SJSA1 (cell line): Measurements from ENCODE around the gene PIK3R2. TPM values are rescaled to one million over a fixed set of nuclear protein-coding genes. Genes with fewer than 3 reads are reported as not detected.

Experiments
- DNase-seq, 2 experiments: peaks; one replicate each; pipeline ENCODE4 v3.0.0-alpha.2; 2015 to 2020; ENCODE audit warnings: low spot score in 2 of 2, low read depth in 1 of 2
- H3K27ac ChIP-seq: fragments of 250-450 bp; sonication (Bioruptor Pico); 2 replicates; pipeline ENCODE4 v1.5.1; 2020; ENCODE audit warnings: mild to moderate bottlenecking, moderate library complexity
- H3K27me3 ChIP-seq: fragments of 250-450 bp; sonication (Bioruptor Pico); replicated peaks from 2 replicates; pipeline ENCODE4 v1.5.1; 2020; ENCODE audit warnings: mild to moderate bottlenecking, moderate library complexity
- H3K36me3 ChIP-seq: fragments of 250-450 bp; sonication (Bioruptor Pico); 2 replicates; pipeline ENCODE4 v1.5.1; 2020; ENCODE audit warnings: mild to moderate bottlenecking
- H3K4me1 ChIP-seq: fragments of 250-450 bp; sonication (Bioruptor Pico); replicated peaks from 2 replicates; pipeline ENCODE4 v1.6.1; 2021; ENCODE audit warnings: mild to moderate bottlenecking
- H3K4me3 ChIP-seq: fragments of 250-450 bp; sonication (Bioruptor Pico); 2 replicates; pipeline ENCODE4 v1.5.1; 2020; ENCODE audit warnings: mild to moderate bottlenecking
- H3K9me3 ChIP-seq: fragments of 250-450 bp; sonication (Bioruptor Pico); replicated peaks from 2 replicates; pipeline ENCODE4 v1.5.1; 2020; ENCODE audit warnings: mild to moderate bottlenecking
- total RNA-seq: library from RNA; depleted of rRNA; stranded (reverse); fragments of >200 nt; shearing (Covaris generic); gene quantifications from 2 replicates; pipeline ENCODE4 v1.2.3, GENCODE V29; 2014

Gene PIK3R2
- total RNA-seq, 1 experiment from 2014 or later: 35.0 TPM

DNA sequence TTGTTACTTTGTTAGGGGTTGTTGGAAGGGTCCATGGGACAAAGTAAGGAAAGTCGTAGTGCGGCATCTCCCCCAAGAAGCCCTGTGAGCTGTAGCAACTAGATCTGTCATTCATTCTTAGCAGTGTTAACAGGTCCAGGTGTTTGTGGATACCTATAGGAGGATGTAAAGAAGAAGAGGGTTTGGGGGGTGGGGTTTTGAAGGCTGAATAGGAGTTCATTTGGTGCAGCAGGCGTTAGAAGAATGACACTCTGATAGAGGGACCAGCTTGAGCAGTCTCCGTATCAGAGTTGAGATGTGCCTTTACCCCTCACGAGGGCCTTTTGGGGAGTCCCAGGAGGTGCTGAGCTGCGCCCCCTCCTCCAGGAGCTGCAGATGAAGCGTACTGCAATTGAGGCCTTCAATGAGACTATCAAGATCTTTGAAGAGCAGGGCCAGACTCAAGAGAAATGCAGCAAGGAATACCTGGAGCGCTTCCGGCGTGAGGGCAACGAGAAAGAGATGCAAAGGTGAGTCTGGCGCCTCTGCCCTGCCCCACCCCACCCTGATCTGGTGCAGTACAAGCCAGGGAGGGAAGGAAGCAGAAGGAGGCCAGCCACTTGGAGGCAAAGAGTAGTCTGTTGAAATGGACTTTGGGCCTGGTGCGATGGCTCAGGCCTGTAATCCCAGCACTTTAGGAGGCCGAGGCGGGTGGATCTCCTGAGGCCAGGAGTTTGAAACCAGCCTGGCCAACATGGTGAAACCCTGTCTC is 13.0 kb downstream of the PIK3R2 start:
- Histone ChIP-seq H3K4me1 (peaks cover 3% of the 10 kb centered on the region), H3K36me3 (peaks cover 61% of the 10 kb centered on the region)
- DNase-seq: no peak

GRCh38 chr19:18167011-18167410 is 14.0 kb downstream of the PIK3R2 start:
- no peak for DNase-seq

More for the DNA sequence above, 13.0 kb downstream of the PIK3R2 start:
- no peak overlapping the region for H3K27ac ChIP-seq
- no peaks in the 10 kb centered on the region for H3K9me3 ChIP-seq
- H3K4me3 ChIP-seq: no peak overlapping the region
- H3K27me3 ChIP-seq: no peaks in the 10 kb centered on the region

GRCh38 chr19:18167975-18168645 is 15.1 kb downstream of the PIK3R2 start:
- peak in 1 of 2 experiments; percentile 35 for DNase-seq
- no peak overlapping the region for H3K4me3 ChIP-seq
- H3K4me1 ChIP-seq: no peaks in the 10 kb centered on the region
- H3K27me3 ChIP-seq: no peaks in the 10 kb centered on the region
- H3K27ac ChIP-seq: no peak overlapping the region
- H3K36me3 ChIP-seq: peaks cover 47% of the 10 kb centered on the region
- no peaks in the 10 kb centered on the region for H3K9me3 ChIP-seq

More at GRCh38 chr19:18167011-18167410, 14.0 kb downstream of the PIK3R2 start:
- no peaks in the 10 kb centered on the region for H3K4me1 ChIP-seq
- H3K27me3 ChIP-seq: no peaks in the 10 kb centered on the region
- no peaks in the 10 kb centered on the region for H3K9me3 ChIP-seq
- peaks cover 55% of the 10 kb centered on the region for H3K36me3 ChIP-seq
- no peak overlapping the region for H3K27ac ChIP-seq
- H3K4me3 ChIP-seq: no peak overlapping the region

DNA sequence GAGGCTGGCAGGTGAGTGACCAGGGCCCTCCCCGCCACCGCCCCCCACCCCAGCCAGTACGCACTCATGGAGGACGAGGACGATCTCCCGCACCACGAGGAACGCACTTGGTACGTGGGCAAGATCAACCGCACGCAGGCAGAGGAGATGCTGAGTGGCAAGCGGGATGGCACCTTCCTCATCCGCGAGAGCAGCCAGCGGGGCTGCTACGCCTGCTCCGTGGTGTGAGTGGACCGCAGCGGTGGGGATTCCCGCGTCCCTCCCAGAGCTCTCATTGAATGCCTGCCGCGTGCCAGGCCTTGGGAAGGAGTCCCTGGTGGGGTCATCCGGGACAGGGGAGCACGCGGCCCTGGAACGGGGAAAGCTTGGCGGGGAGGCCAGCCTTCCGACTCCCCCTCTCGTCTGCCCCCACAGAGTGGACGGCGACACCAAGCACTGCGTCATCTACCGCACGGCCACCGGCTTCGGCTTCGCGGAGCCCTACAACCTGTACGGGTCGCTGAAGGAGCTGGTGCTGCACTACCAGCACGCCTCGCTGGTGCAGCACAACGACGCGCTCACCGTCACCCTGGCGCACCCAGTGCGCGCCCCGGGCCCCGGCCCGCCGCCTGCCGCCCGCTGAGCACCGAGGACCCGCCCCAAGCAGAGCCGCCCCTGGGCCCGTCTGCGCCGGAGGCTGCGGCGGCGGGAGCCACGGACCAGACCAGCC is 15.9 kb downstream of the PIK3R2 start:
- H3K4me3 ChIP-seq: no peak overlapping the region
- no peaks in the 10 kb centered on the region for H3K27me3 ChIP-seq
- no peak for DNase-seq
- no peaks in the 10 kb centered on the region for H3K9me3 ChIP-seq
- peaks cover 40% of the 10 kb centered on the region for H3K36me3 ChIP-seq
- no peak overlapping the region for H3K27ac ChIP-seq
- H3K4me1 ChIP-seq: peaks cover 6% of the 10 kb centered on the region; the same call in 1 of the 2 replicates

GRCh38 chr19:18170714-18171255 is 17.8 kb downstream of the PIK3R2 start:
- Histone ChIP-seq H3K36me3 (peaks cover 31% of the 10 kb centered on the region), H3K4me1 (peaks cover 12% of the 10 kb centered on the region), H3K27ac (no peak overlapping the region), H3K4me3 (no peak overlapping the region), H3K27me3 (no peaks in the 10 kb centered on the region), H3K9me3 (no peaks in the 10 kb centered on the region)
- no peak for DNase-seq

GRCh38 chr19:18171605-18172327 is 18.8 kb downstream of the PIK3R2 start:
- H3K27ac ChIP-seq: no peak overlapping the region
- no peaks in the 10 kb centered on the region for H3K9me3 ChIP-seq
- H3K27me3 ChIP-seq: no peaks in the 10 kb centered on the region
- H3K4me1 ChIP-seq: peaks cover 12% of the 10 kb centered on the region
- no peak for DNase-seq
- H3K36me3 ChIP-seq: peaks cover 23% of the 10 kb centered on the region
- no peak overlapping the region for H3K4me3 ChIP-seq

- H3K36me3 ChIP-seq: peaks cover 19% of the 10 kb centered on the region
- no peak overlapping the region for H3K27ac ChIP-seq
- no peak overlapping the region for H3K4me3 ChIP-seq
- no peaks in the 10 kb centered on the region for H3K27me3 ChIP-seq
- peaks cover 12% of the 10 kb centered on the region for H3K4me1 ChIP-seq
- H3K9me3 ChIP-seq: no peaks in the 10 kb centered on the region
- no peak for DNase-seq
Observed at GRCh38 chr19:18172331-18173053, 19.5 kb downstream of the PIK3R2 start.

GRCh38 chr19:18173054-18173571 is 20.1 kb downstream of the PIK3R2 start:
- H3K27me3 ChIP-seq: no peaks in the 10 kb centered on the region
- no peak overlapping the region for H3K4me3 ChIP-seq
- no peak for DNase-seq
- no peaks in the 10 kb centered on the region for H3K9me3 ChIP-seq
- H3K36me3 ChIP-seq: peaks cover 13% of the 10 kb centered on the region
- peaks cover 12% of the 10 kb centered on the region for H3K4me1 ChIP-seq
- no peak overlapping the region for H3K27ac ChIP-seq

DNA sequence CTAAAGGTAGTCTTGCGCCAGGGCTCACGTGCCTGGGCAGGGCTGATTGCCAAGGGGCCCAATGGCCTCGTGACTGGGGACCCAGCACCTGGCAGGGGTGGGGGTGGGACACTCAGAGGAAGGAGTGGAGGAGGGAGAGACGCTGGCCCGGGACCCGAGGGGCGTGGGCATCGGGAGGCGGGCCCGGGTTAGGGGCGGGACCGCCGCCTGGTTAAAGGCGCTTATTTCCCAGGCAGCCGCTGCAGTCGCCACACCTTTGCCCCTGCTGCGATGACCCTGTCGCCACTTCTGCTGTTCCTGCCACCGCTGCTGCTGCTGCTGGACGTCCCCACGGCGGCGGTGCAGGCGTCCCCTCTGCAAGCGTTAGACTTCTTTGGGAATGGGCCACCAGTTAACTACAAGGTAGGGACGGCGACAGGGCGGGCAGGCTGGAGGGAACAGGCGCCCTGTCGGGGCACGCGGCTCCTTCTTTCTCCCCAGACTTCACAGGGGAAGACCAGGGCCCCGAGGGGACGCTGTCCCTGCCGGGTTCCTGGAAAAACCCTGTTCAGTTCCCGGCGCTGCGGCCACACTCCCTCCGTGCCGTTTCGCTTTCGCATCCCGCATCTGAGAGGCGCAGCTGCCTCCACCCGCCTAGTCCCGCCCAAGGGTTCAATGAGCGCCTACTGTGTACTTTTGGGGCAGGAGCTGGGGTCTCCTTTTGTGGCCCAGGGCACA is 20.8 kb downstream of the PIK3R2 start, which contains the start of gene IFI30:
Gene IFI30, plus strand, starts transcription at position 242 of the 717 bp plus-strand sequence. Its CDS starts 29 bp downstream, at position 271.
- Histone ChIP-seq H3K36me3 (peaks cover 7% of the 10 kb centered on the region), H3K27me3 (no peaks in the 10 kb centered on the region; the same call in 1 of the 2 replicates), H3K4me3 (peak within 1 kb of the TSS; percentile 41), H3K9me3 (no peaks in the 10 kb centered on the region), H3K27ac (no peak within 1 kb of the TSS), H3K4me1 (peaks cover 12% of the 10 kb centered on the region)
- peak in 1 of 2 experiments; percentile 29 for DNase-seq

DNA sequence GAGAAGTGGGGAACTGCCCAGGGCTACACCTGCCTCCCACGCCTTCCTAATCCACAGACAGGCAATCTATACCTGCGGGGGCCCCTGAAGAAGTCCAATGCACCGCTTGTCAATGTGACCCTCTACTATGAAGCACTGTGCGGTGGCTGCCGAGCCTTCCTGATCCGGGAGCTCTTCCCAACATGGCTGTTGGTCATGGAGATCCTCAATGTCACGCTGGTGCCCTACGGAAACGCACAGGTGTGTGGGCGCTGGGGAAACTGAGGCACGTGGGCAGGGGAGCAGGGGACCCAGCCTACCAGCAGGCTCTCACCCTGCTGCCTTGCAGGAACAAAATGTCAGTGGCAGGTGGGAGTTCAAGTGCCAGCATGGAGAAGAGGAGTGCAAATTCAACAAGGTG is 22.0 kb downstream of the PIK3R2 start:
- Histone ChIP-seq H3K27me3 (peaks cover 3% of the 10 kb centered on the region), H3K4me1 (peaks cover 12% of the 10 kb centered on the region), H3K4me3 (no peak overlapping the region), H3K36me3 (no peaks in the 10 kb centered on the region), H3K9me3 (no peaks in the 10 kb centered on the region), H3K27ac (no peak overlapping the region)
- no peak for DNase-seq

DNA sequence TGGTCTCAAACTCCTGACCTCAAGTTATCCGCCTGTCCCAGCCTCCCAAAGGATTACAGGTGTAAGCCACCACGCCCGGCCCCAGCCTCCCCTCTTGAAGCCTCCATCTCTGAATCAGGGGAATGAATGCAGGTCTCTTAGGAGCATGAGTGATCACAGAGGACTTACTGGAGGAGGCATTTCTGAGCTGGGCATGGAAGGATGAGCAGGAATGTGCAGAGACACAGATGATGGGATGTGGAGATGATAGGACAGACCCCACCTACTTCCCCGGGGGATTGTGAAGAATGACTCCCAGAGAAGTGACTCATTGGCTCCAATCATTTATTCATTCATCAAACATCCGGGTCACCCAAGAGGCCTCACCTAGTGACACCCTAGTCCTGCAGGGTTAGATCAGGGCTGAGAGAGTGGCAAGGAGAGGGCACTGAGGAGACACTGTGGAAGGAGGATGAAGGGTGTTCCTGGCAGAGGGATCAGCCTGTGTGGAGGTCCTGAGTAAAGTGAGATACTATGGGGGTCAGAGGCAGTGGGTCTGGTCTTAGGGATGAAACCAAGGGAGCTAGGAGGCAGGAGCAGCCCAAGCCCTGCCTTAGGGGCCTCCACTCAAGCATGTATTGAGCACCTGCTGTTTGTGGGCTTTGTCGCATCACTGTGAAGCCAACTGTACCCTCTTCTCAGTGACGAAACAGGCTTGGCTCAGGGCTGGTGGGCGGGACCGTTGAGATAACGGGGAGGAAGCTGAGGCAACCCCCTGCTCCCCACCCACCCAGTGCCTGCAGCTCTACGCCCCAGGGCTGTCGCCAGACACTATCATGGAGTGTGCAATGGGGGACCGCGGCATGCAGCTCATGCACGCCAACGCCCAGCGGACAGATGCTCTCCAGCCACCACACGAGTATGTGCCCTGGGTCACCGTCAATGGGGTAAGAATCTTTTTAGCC is 23.7 kb downstream of the PIK3R2 start:
- DNase-seq: no peak
- Histone ChIP-seq H3K4me1 (peaks cover 12% of the 10 kb centered on the region), H3K9me3 (no peaks in the 10 kb centered on the region), H3K4me3 (no peak overlapping the region), H3K27ac (no peak overlapping the region), H3K36me3 (no peaks in the 10 kb centered on the region), H3K27me3 (peaks cover 15% of the 10 kb centered on the region)
